Mesendoderm (in vitro differentiated cells): ENCODE measurements around the gene METTL24.

Source experiments
- DNase-seq: peaks from one replicate; pipeline ENCODE4 v3.0.0; 2013
- H2AK5ac ChIP-seq: 2 replicates; pipeline ENCODE4 v1.6.1; 2013; ENCODE audit warnings: low read length, inconsistent platforms
- H2BK120ac ChIP-seq: 2 replicates; pipeline ENCODE4 v1.6.1; 2013; ENCODE audit warnings: low read depth, mild to moderate bottlenecking, low read length, moderate library complexity, mixed read lengths
- H2BK15ac ChIP-seq: replicated peaks from 2 replicates; pipeline ENCODE4 v1.6.1; 2013; ENCODE audit warnings: low read depth, mild to moderate bottlenecking, moderate library complexity
- H2BK5ac ChIP-seq: 2 replicates; pipeline ENCODE4 v1.6.1; 2013; ENCODE audit warnings: low read length, inconsistent platforms
- H3K18ac ChIP-seq: 2 replicates; pipeline ENCODE4 v1.6.1; 2013; ENCODE audit warnings: mild to moderate bottlenecking, low read length, mixed read lengths
- H3K23ac ChIP-seq: one replicate; pipeline ENCODE4 v1.6.1; 2013; ENCODE audit warnings: low read length
- H3K27ac ChIP-seq: 2 replicates; pipeline ENCODE4 v1.5.1; 2013; ENCODE audit warnings: low read depth, mild to moderate bottlenecking, inconsistent platforms, low read length, moderate library complexity
- H3K27me3 ChIP-seq: 2 replicates; pipeline ENCODE4 v1.6.1; 2013; ENCODE audit warnings: low read length, control low read depth, mild to moderate bottlenecking, inconsistent platforms; ENCODE audit not compliant: insufficient read depth, poor library complexity
- H3K36me3 ChIP-seq: 2 replicates; pipeline ENCODE4 v1.6.1; 2013; ENCODE audit warnings: low read length, inconsistent platforms; ENCODE audit not compliant: control insufficient read depth, insufficient read depth
- H3K4ac ChIP-seq: one replicate; pipeline ENCODE4 v1.6.1; 2013; ENCODE audit warnings: low read depth, mild to moderate bottlenecking, low read length, moderate library complexity
- H3K4me1 ChIP-seq: 2 replicates; pipeline ENCODE4 v1.6.1; 2013; ENCODE audit warnings: low read depth, low read length, inconsistent platforms; ENCODE audit not compliant: control insufficient read depth
- H3K4me2 ChIP-seq: 2 replicates; pipeline ENCODE4 v1.6.1; 2013; ENCODE audit warnings: low read length
- H3K4me3 ChIP-seq: 2 replicates; pipeline ENCODE4 v1.5.1; 2013; ENCODE audit warnings: mild to moderate bottlenecking, low read length
- H3K56ac ChIP-seq: one replicate; pipeline ENCODE4 v1.6.1; 2013; ENCODE audit warnings: low read length
- H3K79me1 ChIP-seq: 2 replicates; pipeline ENCODE4 v1.6.1; 2013; ENCODE audit warnings: low read length, inconsistent platforms
- H3K79me2 ChIP-seq: 2 replicates; pipeline ENCODE4 v1.6.1; 2013; ENCODE audit warnings: mild to moderate bottlenecking, low read length; ENCODE audit not compliant: control insufficient read depth, insufficient read depth
- H3K9ac ChIP-seq: 2 replicates; pipeline ENCODE4 v1.6.1; 2013; ENCODE audit warnings: low read length, inconsistent platforms
- H4K5ac ChIP-seq: one replicate; pipeline ENCODE4 v1.6.1; 2013; ENCODE audit warnings: low read length
- H4K8ac ChIP-seq: one replicate; pipeline ENCODE4 v1.6.1; 2013; ENCODE audit warnings: low read depth, mild to moderate bottlenecking, control low read depth, low read length, moderate library complexity
- WGBS: extraction: QIAGEN DNeasy Blood & Tissue Kit; methylation state at CpG from one replicate; pipeline ENCODE4 v1.1.7; 2013; ENCODE audit warnings: low lambda C conversion rate, missing lambda C conversion rate; ENCODE audit not compliant: insufficient coverage; ENCODE audit errors: extremely low coverage; 5-methylcytosine and 5-hydroxymethylcytosine counted together

The METTL24 gene

DNA sequence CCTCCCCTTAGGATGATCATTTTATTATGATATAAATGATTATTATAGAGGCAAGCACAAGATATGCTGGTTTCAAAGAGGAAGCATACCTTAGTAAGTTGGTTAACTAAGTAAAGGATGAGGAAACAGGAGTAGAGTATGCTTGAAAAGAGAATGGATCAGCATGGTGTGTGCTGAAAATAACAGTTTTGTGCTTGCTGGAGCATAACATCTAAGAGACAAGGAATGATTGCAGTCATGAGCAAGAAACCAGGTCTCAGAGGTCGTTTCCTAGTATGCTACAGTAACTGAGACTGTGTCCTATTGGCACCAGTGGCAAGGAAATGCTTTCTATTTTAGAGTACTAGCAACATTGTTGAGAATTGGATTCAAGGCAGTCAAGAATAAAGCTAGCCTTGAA, 143.8 kb downstream of the METTL24 start:
- Histone ChIP-seq H2BK5ac (no peak overlapping the region), H3K4me3 (no peak overlapping the region), H3K4me2 (no peak overlapping the region), H2AK5ac (no peak overlapping the region), H3K4me1 (no peaks in the 10 kb centered on the region), H3K23ac (no peak overlapping the region), H3K27me3 (no peaks in the 10 kb centered on the region), H3K4ac (no peak overlapping the region), H2BK120ac (no peak overlapping the region), H3K27ac (no peak overlapping the region), H4K5ac (no peak overlapping the region), H2BK15ac (no peak overlapping the region), H3K18ac (no peak overlapping the region), H3K79me1 (no peaks in the 10 kb centered on the region), H3K36me3 (peaks cover 2% of the 10 kb centered on the region), H3K79me2 (no peaks in the 10 kb centered on the region), H4K8ac (no peak overlapping the region), H3K9ac (no peak overlapping the region), H3K56ac (no peak overlapping the region)
- no peak for DNase-seq
- WGBS: no CpG with 5 or more reads among the region's 1 CpG

DNA sequence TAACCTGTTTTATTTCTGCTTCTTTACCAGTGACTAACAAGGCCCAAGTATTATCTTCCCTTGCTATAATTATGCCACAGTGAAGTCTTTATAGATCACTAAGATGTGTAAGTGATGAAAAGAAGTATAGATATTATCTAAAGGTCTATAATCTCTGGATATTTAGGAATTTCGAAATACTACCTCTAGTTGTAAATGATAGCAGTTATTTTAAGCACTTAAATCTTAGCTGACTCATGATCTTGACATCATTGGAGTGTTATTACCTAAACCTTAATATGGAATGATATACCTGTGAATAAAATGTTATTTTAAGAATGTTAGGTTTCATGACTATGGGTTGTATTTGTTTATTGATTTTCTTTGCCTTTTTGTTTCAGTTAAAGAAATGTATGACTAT, 146.4 kb downstream of the METTL24 start:
- Histone ChIP-seq H3K23ac (no peak overlapping the region), H2BK120ac (no peak overlapping the region), H3K4me3 (no peak overlapping the region), H3K27ac (no peak overlapping the region), H3K9ac (no peak overlapping the region), H2BK5ac (no peak overlapping the region), H3K27me3 (no peaks in the 10 kb centered on the region), H3K36me3 (peaks cover 2% of the 10 kb centered on the region), H3K79me2 (no peaks in the 10 kb centered on the region), H4K8ac (no peak overlapping the region), H3K4me2 (no peak overlapping the region), H2BK15ac (no peak overlapping the region), H3K4ac (no peak overlapping the region), H4K5ac (no peak overlapping the region), H3K4me1 (no peaks in the 10 kb centered on the region), H2AK5ac (no peak overlapping the region), H3K18ac (no peak overlapping the region), H3K56ac (no peak overlapping the region), H3K79me1 (no peaks in the 10 kb centered on the region)
- no CpG with 5 or more reads among the region's 1 CpG for WGBS
- DNase-seq: no peak

DNA sequence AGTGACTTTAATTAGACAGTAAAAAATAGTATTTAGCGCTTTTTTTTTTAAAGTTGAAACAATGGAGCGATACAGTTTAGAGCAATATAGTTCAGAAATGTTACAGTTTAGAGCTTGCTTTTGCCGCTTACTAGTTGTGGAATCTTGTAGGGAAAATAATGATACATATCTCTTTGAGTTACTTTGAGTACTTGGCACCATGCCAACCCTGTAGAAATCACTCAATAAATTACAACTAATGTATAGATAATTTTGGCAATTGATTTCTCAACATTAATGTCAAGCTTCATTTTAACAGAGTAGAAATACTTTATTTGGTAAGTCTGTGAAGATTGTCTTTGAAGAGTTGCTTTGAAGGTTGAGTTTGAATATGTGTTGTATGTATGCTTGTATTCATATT, 150.5 kb downstream of the METTL24 start:
- no peak overlapping the region for H3K4ac ChIP-seq
- H2BK120ac ChIP-seq: no peak overlapping the region
- no peak overlapping the region for H3K18ac ChIP-seq
- H3K27ac ChIP-seq: no peak overlapping the region
- no peak overlapping the region for H3K23ac ChIP-seq
- no peaks in the 10 kb centered on the region for H3K4me1 ChIP-seq
- H2BK15ac ChIP-seq: no peak overlapping the region
- H4K5ac ChIP-seq: no peak overlapping the region
- H3K56ac ChIP-seq: no peak overlapping the region
- no peak overlapping the region for H2AK5ac ChIP-seq
- H3K27me3 ChIP-seq: no peaks in the 10 kb centered on the region
- H3K79me1 ChIP-seq: no peaks in the 10 kb centered on the region
- peaks cover 2% of the 10 kb centered on the region for H3K36me3 ChIP-seq
- H3K4me2 ChIP-seq: no peak overlapping the region
- no peak overlapping the region for H3K9ac ChIP-seq
- no peak for DNase-seq
- no CpG with 5 or more reads among the region's 3 CpGs for WGBS
- no peak overlapping the region for H3K4me3 ChIP-seq
- no peak overlapping the region for H4K8ac ChIP-seq
- H3K79me2 ChIP-seq: no peaks in the 10 kb centered on the region
- no peak overlapping the region for H2BK5ac ChIP-seq

DNA sequence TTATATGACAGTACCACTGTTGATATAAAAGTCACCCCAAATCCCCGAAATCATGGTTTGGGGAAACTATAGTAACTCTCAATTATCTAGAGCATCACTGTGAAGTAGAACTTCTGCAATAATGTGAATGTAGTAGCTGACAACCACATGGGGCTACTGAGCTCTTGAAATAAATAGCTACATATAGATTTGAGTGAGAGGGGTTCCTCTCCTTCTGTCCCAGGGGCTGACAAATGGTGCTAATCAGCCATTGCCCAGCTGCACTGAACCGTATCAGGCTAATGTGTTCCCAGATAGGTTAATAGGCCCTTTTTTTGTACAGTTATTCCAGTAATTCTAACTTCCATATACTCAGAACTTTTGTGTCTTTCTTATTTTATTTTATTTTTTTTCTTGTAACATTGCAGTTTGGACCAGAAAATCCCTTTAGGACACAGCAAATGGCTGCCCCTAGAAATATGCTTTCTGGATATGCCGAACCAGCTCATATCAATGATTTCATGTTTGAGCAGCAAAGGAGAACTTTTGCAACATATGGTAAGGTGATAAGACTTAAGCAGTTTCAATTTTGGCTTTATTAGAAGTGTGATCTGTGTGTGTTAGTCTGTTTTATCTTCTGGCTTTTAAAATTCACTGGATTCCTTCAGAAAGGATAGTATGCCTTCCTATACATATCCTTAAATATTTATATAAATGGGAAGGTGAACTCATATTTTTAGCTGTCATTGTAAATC, 156.8 kb downstream of the METTL24 start:
- H3K4me2 ChIP-seq: no peak overlapping the region
- H3K79me2 ChIP-seq: no peaks in the 10 kb centered on the region
- WGBS: no CpG with 5 or more reads among the region's 3 CpGs
- H2BK5ac ChIP-seq: no peak overlapping the region
- no peaks in the 10 kb centered on the region for H3K27me3 ChIP-seq
- H3K23ac ChIP-seq: no peak overlapping the region
- no peak overlapping the region for H3K56ac ChIP-seq
- H3K4me1 ChIP-seq: no peaks in the 10 kb centered on the region
- H3K79me1 ChIP-seq: peaks cover 1% of the 10 kb centered on the region
- H3K18ac ChIP-seq: no peak overlapping the region
- no peak overlapping the region for H3K4me3 ChIP-seq
- H3K9ac ChIP-seq: no peak overlapping the region
- DNase-seq: peak; percentile 19
- H3K4ac ChIP-seq: no peak overlapping the region
- no peak overlapping the region for H3K27ac ChIP-seq
- no peak overlapping the region for H2BK120ac ChIP-seq
- H2AK5ac ChIP-seq: no peak overlapping the region
- H2BK15ac ChIP-seq: no peak overlapping the region
- H3K36me3 ChIP-seq: no peaks in the 10 kb centered on the region
- H4K5ac ChIP-seq: no peak overlapping the region
- H4K8ac ChIP-seq: no peak overlapping the region

DNA sequence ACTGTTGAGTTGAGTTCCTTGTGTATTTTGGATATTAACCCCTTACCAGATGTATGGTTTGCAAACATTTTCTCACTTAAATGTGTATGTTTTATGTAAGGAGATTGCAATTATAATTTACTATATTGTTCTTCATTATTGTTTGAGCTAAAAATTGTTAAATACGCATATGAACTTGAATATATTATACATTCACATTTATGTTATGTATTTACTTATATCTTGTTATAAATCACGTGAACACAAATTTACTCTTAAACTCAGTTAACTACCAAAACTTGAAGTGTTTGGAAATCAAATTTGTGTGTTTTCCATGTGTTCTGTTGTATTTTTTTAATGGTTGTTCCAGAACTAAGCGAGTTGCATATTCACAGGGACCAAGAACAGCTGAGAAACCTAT, 159.6 kb downstream of the METTL24 start:
- no peaks in the 10 kb centered on the region for H3K4me1 ChIP-seq
- H3K23ac ChIP-seq: no peak overlapping the region
- no peak for DNase-seq
- no peak overlapping the region for H3K9ac ChIP-seq
- H3K18ac ChIP-seq: no peak overlapping the region
- no peak overlapping the region for H2BK15ac ChIP-seq
- no peak overlapping the region for H3K56ac ChIP-seq
- no peak overlapping the region for H3K4me2 ChIP-seq
- H2BK120ac ChIP-seq: no peak overlapping the region
- H2BK5ac ChIP-seq: no peak overlapping the region
- H4K8ac ChIP-seq: no peak overlapping the region
- H3K4me3 ChIP-seq: no peak overlapping the region
- no peak overlapping the region for H4K5ac ChIP-seq
- H3K27me3 ChIP-seq: no peaks in the 10 kb centered on the region
- H3K4ac ChIP-seq: no peak overlapping the region
- peaks cover 3% of the 10 kb centered on the region for H3K79me1 ChIP-seq
- no peaks in the 10 kb centered on the region for H3K79me2 ChIP-seq
- no peak overlapping the region for H3K27ac ChIP-seq
- H2AK5ac ChIP-seq: no peak overlapping the region
- H3K36me3 ChIP-seq: no peaks in the 10 kb centered on the region
- WGBS: no CpG with 5 or more reads among the region's 3 CpGs

DNA sequence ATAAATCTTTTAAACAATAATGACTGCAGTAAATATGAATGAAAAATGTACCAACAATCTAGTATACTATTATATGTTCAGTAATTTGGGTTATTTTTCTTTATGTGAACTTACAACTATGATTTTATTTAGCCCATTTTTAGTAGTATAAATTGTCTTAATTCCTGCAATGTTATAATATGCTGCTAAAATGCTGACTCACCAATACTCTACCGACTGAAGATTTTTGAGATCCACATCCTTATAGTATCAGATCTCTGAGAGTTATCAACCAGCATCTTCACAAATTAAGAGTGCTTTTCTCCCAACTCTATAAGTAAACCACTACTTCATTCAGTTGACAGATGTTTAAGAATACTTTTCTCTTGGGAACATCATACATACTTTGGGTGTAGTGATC, 161.3 kb downstream of the METTL24 start:
- Histone ChIP-seq H3K4me1 (peaks cover 2% of the 10 kb centered on the region), H3K27ac (no peak overlapping the region), H3K9ac (no peak overlapping the region), H2AK5ac (no peak overlapping the region), H3K4me3 (no peak overlapping the region), H3K4ac (no peak overlapping the region), H4K5ac (no peak overlapping the region), H3K23ac (no peak overlapping the region), H3K79me1 (peaks cover 3% of the 10 kb centered on the region), H4K8ac (no peak overlapping the region), H3K4me2 (no peak overlapping the region), H3K27me3 (no peaks in the 10 kb centered on the region), H2BK5ac (no peak overlapping the region), H3K79me2 (no peaks in the 10 kb centered on the region), H2BK15ac (no peak overlapping the region), H3K18ac (no peak overlapping the region), H2BK120ac (no peak overlapping the region), H3K36me3 (no peaks in the 10 kb centered on the region), H3K56ac (no peak overlapping the region)
- WGBS: no CpG with 5 or more reads among the region's 1 CpG
- DNase-seq: no peak
